NCI-H146 (cell line): ENCODE data around the gene ZNF486.
"Not testable (repeated sequence)": the region's sequence is repeated elsewhere in the genome, so short reads cannot be mapped to it uniquely, and the experiment has no call there.

ENCODE experiments used
- DNase-seq: peaks from one replicate; lab custom pipeline; 2025; lab: John Stamatoyannopoulos, UW

ZNF486 gene

GRCh38 chr19:20233105-20233504 is 66.1 kb downstream of the ZNF486 start:
- no peak for DNase-seq

GRCh38 chr19:20235156-20235555 is 68.1 kb downstream of the ZNF486 start:
- no peak for DNase-seq

GRCh38 chr19:20237773-20238623 is 71.0 kb downstream of the ZNF486 start:
- DNase-seq: peak; percentile 95

DNA sequence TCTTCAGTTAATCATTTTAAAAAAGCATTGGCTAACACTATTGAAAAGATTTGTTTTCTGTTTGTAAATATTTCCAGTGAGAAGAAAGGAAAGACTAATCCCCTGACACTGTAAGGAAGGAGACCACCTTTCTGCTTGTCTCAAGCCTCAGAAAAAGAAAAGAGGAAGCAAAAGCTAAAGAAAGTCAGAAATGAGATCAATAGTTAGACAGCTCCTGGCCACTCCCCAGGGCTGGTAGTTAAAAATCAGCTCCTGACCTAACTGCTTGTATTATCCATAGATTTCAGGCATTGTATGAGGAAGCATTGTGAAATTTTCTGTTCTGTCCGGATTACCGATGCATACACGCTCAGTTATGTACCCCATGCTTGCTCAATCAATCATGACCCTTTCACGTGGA is 76.6 kb downstream of the ZNF486 start:
- no peak for DNase-seq

- no peak for DNase-seq
Measured at GRCh38 chr19:20244356-20244755, 77.3 kb downstream of the ZNF486 start.

- no peak for DNase-seq
Measured at GRCh38 chr19:20245309-20245708, 78.3 kb downstream of the ZNF486 start.

DNA sequence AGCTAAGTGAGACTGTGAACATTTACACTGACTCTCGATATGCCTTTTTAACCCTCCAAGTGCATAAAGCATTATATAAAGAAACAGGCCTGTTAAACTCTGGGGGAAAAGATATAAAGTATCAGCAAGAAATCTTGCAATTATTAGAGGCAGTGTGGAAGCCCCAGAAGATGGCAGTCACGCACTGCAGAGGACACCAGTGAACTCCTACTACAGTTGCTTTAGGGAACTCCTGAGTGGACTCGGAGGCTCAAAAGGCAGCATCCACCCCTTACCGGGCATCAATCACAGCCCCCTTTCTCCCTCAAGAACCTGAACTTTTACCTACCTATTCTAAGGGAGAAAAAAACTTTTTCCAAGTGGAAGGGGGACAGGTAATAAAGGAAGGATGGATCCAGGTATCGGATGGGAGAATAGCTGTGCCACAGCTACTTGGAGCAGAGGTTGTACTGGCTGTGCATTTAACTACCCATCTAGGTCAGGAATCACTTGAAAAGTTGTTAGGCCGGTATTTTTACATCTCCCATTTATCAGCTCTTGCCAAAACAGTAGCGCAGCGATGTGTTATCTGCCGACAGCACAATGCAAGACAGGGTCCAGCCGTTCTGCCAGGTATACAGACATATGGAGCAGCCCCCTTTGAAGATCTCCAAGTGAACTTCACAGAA is 80.1 kb downstream of the ZNF486 start:
- DNase-seq: peak; percentile 29

DNA sequence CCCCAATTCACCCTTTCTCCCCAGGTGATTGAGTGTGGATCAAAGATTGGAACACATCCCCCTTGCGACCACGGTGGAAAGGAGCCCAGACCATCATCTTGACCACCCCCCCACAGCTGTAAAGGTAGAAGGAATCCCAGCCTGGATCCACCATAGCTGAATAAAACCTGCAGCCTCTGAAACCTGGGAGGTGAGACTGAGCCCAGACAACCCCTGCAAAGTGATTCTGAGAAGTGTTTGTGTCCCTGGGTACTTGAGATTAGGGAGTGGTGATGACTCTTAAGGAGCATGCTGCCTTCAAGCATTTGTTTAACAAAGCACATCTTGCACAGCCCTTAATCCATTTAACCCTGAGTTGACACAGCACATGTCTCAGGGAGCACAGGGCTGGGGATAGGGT is 81.2 kb downstream of the ZNF486 start:
- not testable (repeated sequence) for DNase-seq
